ENCODE measurements around the gene G2E3.
"Not testable (repeated sequence)": the region's sequence is repeated elsewhere in the genome, so short reads cannot be mapped to it uniquely, and the experiment has no call there.

DNA sequence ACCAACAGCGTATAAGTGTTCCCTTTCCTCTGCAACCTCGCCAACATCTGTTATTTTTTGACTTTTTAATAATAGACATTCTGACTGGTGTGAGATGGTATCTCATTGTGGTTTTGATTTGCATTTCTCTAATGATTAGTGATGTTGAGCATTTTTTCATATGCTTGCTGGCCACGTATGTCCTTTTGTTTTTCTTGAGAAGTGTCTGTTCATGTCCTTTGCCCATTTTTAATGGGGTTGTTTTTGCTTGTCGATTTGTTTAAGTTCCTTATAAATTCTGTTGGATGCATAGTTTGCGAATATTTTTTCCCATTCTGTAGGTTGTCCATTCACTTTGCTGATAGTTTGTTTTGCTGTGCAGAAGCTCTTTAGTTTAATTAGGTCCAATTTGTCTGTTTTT, 85.5 kb downstream of the G2E3 start:
- TF ChIP-seq, protein P1, sequence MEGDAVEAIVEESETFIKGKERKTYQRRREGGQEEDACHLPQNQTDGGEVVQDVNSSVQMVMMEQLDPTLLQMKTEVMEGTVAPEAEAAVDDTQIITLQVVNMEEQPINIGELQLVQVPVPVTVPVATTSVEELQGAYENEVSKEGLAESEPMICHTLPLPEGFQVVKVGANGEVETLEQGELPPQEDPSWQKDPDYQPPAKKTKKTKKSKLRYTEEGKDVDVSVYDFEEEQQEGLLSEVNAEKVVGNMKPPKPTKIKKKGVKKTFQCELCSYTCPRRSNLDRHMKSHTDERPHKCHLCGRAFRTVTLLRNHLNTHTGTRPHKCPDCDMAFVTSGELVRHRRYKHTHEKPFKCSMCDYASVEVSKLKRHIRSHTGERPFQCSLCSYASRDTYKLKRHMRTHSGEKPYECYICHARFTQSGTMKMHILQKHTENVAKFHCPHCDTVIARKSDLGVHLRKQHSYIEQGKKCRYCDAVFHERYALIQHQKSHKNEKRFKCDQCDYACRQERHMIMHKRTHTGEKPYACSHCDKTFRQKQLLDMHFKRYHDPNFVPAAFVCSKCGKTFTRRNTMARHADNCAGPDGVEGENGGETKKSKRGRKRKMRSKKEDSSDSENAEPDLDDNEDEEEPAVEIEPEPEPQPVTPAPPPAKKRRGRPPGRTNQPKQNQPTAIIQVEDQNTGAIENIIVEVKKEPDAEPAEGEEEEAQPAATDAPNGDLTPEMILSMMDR (IDR thresholded peaks at IDR 0.05; ENCODE audit: borderline replicate concordance, extremely low read depth, low read length, poor library complexity, severe bottlenecking): not testable (repeated sequence)
- TF ChIP-seq EZH2 (IDR thresholded peaks at IDR 0.05; ENCODE audit: borderline replicate concordance, low read depth, low read length, severe bottlenecking): not testable (repeated sequence)
